Esophagus muscularis mucosa (tissue), 4 donors: Measurements from ENCODE around the gene TSGA10.
"Not testable (repeated sequence)": the region's sequence is repeated elsewhere in the genome, so short reads cannot be mapped to it uniquely, and the experiment has no call there.

Source experiments
- CTCF ChIP-seq, 3 experiments: fragments of 200-600 bp in 2 of 3; fragments of 450-650 bp in 1 of 3; sonication (generic) in 2 of 3; IDR thresholded peaks; one replicate each; pipeline ENCODE4 v1.5.1; 2017 to 2019; ENCODE audit warnings: antibody characterized with exemption in 3 of 3, mild to moderate bottlenecking in 2 of 3, moderate library complexity in 1 of 3
- EP300 ChIP-seq: sonication (generic); formaldehyde crosslinking; IDR thresholded peaks from one replicate; pipeline ENCODE4 v1.6.1; 2017; ENCODE audit warnings: antibody characterized with exemption
- POLR2A ChIP-seq: fragments of 450-650 bp; IDR thresholded peaks from one replicate; pipeline ENCODE4 v1.6.1; 2017; ENCODE audit warnings: antibody characterized with exemption, moderate library complexity, mild to moderate bottlenecking, low read depth
- POLR2AphosphoS5 ChIP-seq, 2 donors: sonication (generic); formaldehyde crosslinking; IDR thresholded peaks; one replicate each; pipeline ENCODE4 v1.6.1; 2017; ENCODE audit warnings: antibody characterized with exemption in 2 of 2

- not testable (repeated sequence) for TF ChIP-seq CTCF (IDR thresholded peaks at IDR 0.05); POLR2A; POLR2AphosphoS5 (IDR thresholded peaks at IDR 0.05); EP300
Measured at GRCh38 chr2:99192364-99192763, 37.6 kb upstream of the TSGA10 start.
